Measurements from ENCODE around the gene CPED1.

Gene CPED1

DNA sequence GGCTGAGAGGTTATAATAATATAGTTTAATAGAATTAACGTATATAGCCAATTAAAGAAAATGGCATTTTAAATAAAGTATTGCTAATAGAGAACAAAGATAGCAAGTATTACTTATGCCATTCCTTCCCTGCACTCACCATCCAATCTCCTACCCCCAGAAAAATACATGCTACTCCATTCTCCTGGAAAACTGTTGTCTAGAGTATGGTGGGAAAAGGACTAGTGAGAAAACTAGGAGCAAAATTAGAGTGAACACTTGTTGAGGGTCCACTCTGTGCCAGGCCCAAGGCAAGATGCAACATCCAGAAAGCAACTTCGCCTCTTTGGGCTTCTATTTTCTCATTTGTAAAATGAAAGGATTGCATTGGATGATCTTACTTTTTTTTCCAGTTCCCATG, 149.1 kb downstream of the CPED1 start:
- in situ Hi-C loops (cut with MboI; ENCODE audit: low sequenced_read_pairs), result loop anchor here (25.0 kb wide), 1 partner anchor 850 kb away; no protein-coding TSS in a partner anchor
- Histone ChIP-seq H3K4me3 (no peak overlapping the region), H3K9me3 (no peaks in the 10 kb centered on the region), H3K27me3 (ENCODE audit: low read depth) (no peaks in the 10 kb centered on the region; the same call in 1 of the 2 replicates), H3K4me1 (peaks cover 2% of the 10 kb centered on the region; the same call in 1 of the 2 replicates), H3K36me3 (replicated peaks) (no peaks in the 10 kb centered on the region)
- DNase-seq (ENCODE audit: low spot score in 2 of 2), result no peak

DNA sequence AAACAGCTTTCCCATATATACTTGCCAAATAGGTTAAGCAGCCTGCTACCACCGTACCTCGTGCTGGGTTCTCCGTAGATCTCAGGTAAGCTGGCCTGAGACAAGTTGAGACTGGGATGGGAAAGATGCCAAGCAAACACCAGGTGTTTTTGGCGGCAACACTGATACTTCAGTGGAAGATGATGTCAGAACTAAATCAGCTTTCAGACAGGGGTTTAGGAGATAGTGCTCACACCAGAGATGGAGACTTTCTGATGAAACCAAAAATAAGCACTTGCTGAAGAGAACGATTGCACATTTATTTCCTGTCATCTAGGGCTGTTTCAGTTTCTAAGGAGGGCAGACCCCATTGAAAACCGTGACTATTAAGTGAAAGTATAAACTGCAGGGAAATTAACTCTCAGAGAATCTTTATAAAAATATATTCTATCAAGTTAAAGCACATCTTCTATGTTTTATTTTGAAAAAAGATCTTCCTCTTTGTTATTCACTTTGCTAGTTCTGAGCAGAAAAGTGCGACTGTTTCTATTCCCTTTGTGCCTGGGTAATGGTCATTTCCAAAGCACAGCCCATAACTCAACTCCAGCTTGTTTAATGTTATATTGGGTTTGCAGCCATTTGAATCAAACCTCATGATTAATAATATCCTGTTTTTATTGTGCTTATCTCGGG, 149.9 kb downstream of the CPED1 start:
- no peak overlapping the region for H3K4me3 ChIP-seq
- DNase-seq (ENCODE audit: low spot score in 2 of 2), result no peak
- in situ Hi-C loops (cut with MboI; ENCODE audit: low sequenced_read_pairs), result loop anchor here (25.0 kb wide), 1 partner anchor 849 kb away; no protein-coding TSS in a partner anchor

DNA sequence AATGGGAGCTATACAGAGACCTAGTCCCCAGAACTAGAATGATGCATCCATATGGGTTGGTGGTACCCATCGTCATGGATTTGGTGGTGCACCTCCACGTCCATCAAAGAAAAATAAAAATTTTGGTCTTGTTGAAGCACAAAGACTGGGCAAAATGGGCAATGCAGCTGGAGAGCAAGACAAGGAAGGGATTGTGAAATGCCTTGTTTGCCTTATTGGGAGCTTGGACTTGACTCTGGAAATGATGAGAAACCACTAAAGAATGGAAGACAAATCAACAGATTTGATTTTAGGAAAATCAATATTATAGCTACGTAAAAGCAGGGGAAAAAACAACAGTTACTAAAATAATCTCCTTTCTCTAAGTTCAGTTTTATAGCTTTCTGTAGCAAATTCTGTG, 150.9 kb downstream of the CPED1 start:
- H3K36me3 ChIP-seq (replicated peaks), result no peaks in the 10 kb centered on the region
- DNase-seq (ENCODE audit: low spot score in 2 of 2), result no peak
- no peak overlapping the region for H3K4me3 ChIP-seq
- no peaks in the 10 kb centered on the region for H3K9me3 ChIP-seq
- H3K27me3 ChIP-seq (ENCODE audit: low read depth), result no peaks in the 10 kb centered on the region; the same call in 1 of the 2 replicates
- no peaks in the 10 kb centered on the region for H3K4me1 ChIP-seq
- in situ Hi-C loops (cut with MboI; ENCODE audit: low sequenced_read_pairs), result loop anchor here (25.0 kb wide), 1 partner anchor 848 kb away; no protein-coding TSS in a partner anchor

More for the DNA sequence above, 149.9 kb downstream of the CPED1 start:
- H3K36me3 ChIP-seq (replicated peaks), result no peaks in the 10 kb centered on the region
- peaks cover 2% of the 10 kb centered on the region; the same call in 1 of the 2 replicates for H3K4me1 ChIP-seq
- no peaks in the 10 kb centered on the region; the same call in 1 of the 2 replicates for H3K27me3 ChIP-seq (ENCODE audit: low read depth)
- no peaks in the 10 kb centered on the region for H3K9me3 ChIP-seq

DNA sequence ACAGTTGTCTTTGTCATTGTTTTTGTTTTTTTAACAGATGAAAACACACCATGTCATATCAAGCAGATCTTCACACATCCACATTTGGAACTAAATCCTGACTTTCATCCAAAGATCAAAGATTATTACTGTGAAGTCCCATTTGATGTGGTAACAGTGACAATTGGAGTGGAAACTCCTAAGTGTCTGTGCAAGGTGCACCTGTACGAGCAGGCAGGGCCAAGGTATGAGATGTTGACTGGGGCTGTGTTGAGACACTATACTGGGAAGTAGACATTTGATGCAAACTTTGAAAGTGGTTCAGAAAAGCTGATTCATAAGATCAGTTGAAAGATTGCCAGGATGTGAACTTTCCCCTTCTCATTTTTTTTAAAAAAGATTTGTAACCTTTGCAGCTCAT, 152.3 kb downstream of the CPED1 start:
- H3K27me3 ChIP-seq (ENCODE audit: low read depth), result no peaks in the 10 kb centered on the region; the same call in 1 of the 2 replicates
- DNase-seq (ENCODE audit: low spot score in 2 of 2), result no peak
- no peaks in the 10 kb centered on the region for H3K9me3 ChIP-seq
- no peaks in the 10 kb centered on the region for H3K4me1 ChIP-seq
- H3K36me3 ChIP-seq (replicated peaks), result no peaks in the 10 kb centered on the region
- in situ Hi-C loops (cut with MboI; ENCODE audit: low sequenced_read_pairs), result loop anchor here (25.0 kb wide), 1 partner anchor 847 kb away; no protein-coding TSS in a partner anchor
- no peak overlapping the region for H3K4me3 ChIP-seq

DNA sequence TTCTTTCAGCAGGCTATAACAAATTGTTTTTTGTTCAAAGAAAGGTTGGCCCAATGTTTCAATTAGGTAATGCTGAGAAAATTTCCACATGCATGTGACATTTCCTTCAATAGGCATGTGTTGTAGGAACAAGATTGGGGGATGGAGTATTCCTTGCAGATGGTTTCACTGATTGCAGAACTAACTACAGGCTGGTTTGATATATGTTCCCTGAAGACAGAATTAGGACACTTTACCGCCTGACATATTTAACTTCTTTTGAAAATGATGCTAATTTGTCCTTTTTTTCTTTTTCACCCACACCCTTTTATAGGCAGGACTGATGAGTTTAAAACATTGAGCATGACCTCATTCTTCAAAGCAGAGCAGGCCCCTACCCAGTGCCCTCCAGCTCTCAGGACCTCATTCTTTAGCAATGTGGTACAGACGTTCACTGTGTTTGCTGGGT, 163.3 kb downstream of the CPED1 start:
- Histone ChIP-seq H3K4me1 (no peaks in the 10 kb centered on the region), H3K36me3 (replicated peaks) (no peaks in the 10 kb centered on the region), H3K4me3 (no peak overlapping the region), H3K9me3 (no peaks in the 10 kb centered on the region), H3K27me3 (ENCODE audit: low read depth) (no peaks in the 10 kb centered on the region)
- in situ Hi-C loops (cut with MboI; ENCODE audit: low sequenced_read_pairs), result no loop called here
- DNase-seq (ENCODE audit: low spot score in 2 of 2), result no peak

DNA sequence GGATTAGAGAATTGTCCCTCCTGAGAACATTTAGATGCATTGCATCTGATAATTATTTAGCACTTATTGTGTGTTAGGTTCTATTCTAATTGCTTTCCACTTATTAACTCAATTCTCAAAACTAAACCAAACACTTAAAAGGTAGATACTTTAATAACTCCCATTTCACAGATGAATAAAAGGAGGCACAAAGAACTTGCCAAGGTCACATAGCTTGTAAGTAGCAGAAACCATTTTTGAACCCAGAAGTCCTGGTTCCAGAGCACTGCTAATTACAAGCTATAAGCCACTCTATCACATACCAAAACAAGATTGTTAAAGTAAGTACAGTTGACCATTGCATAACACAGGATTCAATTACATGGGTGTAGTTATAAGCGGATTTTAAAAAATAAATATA, 164.9 kb downstream of the CPED1 start:
- DNase-seq (ENCODE audit: low spot score in 2 of 2), result no peak
- H3K27me3 ChIP-seq (ENCODE audit: low read depth), result no peaks in the 10 kb centered on the region
- no peaks in the 10 kb centered on the region for H3K9me3 ChIP-seq
- no peaks in the 10 kb centered on the region for H3K36me3 ChIP-seq (replicated peaks)
- no peak overlapping the region for H3K4me3 ChIP-seq
- in situ Hi-C loops (cut with MboI; ENCODE audit: low sequenced_read_pairs), result no loop called here
- no peaks in the 10 kb centered on the region for H3K4me1 ChIP-seq

DNA sequence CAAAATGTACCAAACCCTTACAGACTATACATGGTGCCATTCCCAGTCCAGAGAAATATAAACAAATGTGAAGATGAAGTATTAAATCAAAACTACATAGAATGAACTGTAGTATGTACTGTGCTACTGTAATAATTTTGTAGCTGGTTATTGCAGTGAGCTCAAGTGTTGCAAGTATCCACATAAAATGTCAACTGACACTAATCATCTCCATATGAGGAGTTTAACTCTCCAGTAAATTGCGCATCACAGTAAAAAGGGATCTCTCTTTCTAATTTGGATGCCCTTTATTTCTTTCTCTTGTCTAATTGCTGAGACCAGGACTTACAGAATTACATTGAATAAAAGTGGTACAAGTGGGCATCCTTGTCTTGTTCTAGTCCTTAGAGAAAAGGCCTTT, 165.5 kb downstream of the CPED1 start:
- Histone ChIP-seq H3K27me3 (ENCODE audit: low read depth) (no peaks in the 10 kb centered on the region; the same call in 1 of the 2 replicates), H3K36me3 (replicated peaks) (no peaks in the 10 kb centered on the region), H3K9me3 (no peaks in the 10 kb centered on the region), H3K4me3 (no peak overlapping the region), H3K4me1 (no peaks in the 10 kb centered on the region)
- no peak for DNase-seq (ENCODE audit: low spot score in 2 of 2)
- in situ Hi-C loops (cut with MboI; ENCODE audit: low sequenced_read_pairs), result no loop called here

DNA sequence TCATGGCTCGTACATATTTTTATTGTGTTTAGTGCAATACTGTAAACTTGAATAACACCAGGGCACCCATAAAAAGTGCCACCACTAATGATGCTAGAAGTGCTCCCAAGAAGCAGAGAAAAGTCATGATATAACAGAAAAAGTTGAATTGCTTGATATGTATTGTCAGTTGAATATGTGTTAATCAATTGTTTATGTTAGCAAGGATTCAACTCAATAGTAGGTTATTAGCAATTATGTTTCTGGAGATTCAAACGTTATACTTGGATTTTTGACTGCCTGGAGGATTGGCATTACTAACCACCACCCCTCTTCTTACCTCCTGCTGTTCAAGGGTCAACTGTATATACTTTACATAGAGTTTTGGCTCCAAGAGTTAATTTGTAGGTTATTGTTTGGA, 168.3 kb downstream of the CPED1 start:
- Histone ChIP-seq H3K27me3 (ENCODE audit: low read depth) (no peaks in the 10 kb centered on the region; the same call in 1 of the 2 replicates), H3K9me3 (no peaks in the 10 kb centered on the region), H3K4me1 (no peaks in the 10 kb centered on the region), H3K36me3 (replicated peaks) (no peaks in the 10 kb centered on the region), H3K4me3 (no peak overlapping the region)
- in situ Hi-C loops (cut with MboI; ENCODE audit: low sequenced_read_pairs), result no loop called here
- no peak for DNase-seq (ENCODE audit: low spot score in 2 of 2)

DNA sequence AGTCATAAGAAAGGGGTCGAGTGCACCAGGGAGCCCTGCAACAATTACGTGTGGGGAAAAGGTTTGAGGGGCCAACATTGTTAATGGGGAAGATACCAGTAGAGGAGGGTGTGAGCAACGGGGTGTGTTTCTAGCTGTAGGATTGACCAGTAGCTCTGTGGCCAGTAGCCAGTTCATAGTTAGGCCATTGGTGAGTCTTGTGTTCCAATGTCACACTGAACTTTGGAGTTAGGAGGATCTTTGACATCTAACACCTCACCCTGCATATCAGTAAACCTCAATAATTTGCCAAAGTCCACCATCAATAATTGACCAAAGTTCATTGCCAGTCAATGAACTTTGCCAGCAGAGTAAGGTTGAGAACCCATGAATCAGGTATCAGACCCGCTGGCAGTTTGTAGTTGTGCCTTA, 168.8 kb downstream of the CPED1 start:
- in situ Hi-C loops (cut with MboI; ENCODE audit: low sequenced_read_pairs), result no loop called here
- Histone ChIP-seq H3K4me1 (no peaks in the 10 kb centered on the region), H3K36me3 (replicated peaks) (no peaks in the 10 kb centered on the region), H3K27me3 (ENCODE audit: low read depth) (no peaks in the 10 kb centered on the region; the same call in 1 of the 2 replicates), H3K4me3 (no peak overlapping the region), H3K9me3 (no peaks in the 10 kb centered on the region)
- DNase-seq (ENCODE audit: low spot score in 2 of 2), result no peak

DNA sequence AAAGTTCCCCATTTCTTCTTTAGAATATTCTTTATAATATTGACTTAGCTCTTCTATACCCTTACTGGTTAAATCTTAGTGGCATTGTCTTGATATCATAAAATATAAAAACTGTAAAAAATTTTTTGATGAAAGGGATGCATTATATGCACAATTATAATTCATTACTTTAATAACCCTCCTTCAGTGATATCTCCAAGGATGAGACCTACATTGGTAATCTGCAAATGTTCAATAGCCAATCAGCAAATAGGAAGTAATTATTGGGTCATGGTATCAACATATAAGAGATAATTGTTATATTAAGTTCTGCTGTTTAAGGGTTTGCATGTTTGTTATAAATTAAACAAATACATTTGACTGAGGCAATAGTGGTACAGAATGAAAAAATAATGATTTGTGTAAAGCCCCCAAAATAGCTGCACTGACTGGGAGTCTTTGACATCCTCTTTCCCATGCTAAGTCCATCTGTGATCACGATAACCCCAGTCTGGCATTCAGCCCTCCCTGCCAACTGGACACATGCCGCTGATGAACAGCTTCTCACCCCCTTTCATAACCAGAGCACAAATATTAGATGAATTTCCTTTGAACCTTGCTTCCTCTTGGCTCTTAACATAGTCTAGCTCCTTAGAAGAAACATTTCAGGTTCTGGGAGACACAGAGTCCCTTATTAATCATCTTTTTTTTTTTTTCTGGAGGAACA, 169.5 kb downstream of the CPED1 start:
- Histone ChIP-seq H3K27me3 (ENCODE audit: low read depth) (no peaks in the 10 kb centered on the region; the same call in 1 of the 2 replicates), H3K9me3 (no peaks in the 10 kb centered on the region), H3K4me3 (no peak overlapping the region), H3K36me3 (replicated peaks) (no peaks in the 10 kb centered on the region), H3K4me1 (no peaks in the 10 kb centered on the region)
- DNase-seq (ENCODE audit: low spot score in 2 of 2), result no peak
- in situ Hi-C loops (cut with MboI; ENCODE audit: low sequenced_read_pairs), result no loop called here

DNA sequence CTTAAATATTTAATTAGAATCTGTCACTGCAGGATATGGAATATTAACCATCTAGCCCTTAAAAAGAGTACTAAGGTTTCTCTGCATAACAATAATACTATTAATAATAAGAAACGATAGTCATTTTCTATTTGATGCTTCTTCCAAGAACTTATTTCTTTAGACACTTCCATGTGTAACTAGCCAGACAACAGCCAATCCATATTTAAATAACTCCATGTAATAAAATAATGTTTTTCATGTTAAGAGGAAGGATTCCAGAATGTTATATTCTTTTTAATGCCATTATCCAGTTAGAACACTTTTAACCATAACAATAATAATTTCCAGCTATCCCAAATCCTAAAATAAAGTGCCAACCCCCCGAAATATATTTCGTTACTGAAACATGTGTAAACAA, 170.2 kb downstream of the CPED1 start:
- H3K36me3 ChIP-seq (replicated peaks), result no peaks in the 10 kb centered on the region
- H3K9me3 ChIP-seq, result no peaks in the 10 kb centered on the region
- no peaks in the 10 kb centered on the region; the same call in 1 of the 2 replicates for H3K27me3 ChIP-seq (ENCODE audit: low read depth)
- no peak overlapping the region for H3K4me3 ChIP-seq
- no peaks in the 10 kb centered on the region for H3K4me1 ChIP-seq
- no peak for DNase-seq (ENCODE audit: low spot score in 2 of 2)
- in situ Hi-C loops (cut with MboI; ENCODE audit: low sequenced_read_pairs), result no loop called here

DNA sequence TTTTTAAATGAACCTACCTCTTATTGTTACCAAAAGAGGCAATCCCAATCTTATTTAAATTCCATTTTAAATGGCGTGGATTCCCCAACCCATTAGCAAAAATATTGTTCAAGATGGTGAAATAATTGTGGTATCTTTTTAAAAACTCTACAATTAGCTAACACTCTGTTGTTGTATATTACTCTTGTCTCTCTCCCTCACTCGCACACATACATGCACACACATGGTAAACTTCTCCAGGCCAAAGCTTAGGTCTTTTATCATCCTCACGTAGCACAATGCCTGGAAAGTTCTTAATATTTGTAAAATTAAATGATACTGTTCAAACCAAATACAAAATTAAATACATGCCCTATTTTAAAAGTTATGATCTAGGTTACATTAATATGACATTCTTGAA, 171.0 kb downstream of the CPED1 start:
- Histone ChIP-seq H3K4me1 (no peaks in the 10 kb centered on the region), H3K36me3 (replicated peaks) (no peaks in the 10 kb centered on the region), H3K27me3 (ENCODE audit: low read depth) (no peaks in the 10 kb centered on the region; the same call in 1 of the 2 replicates), H3K9me3 (no peaks in the 10 kb centered on the region), H3K4me3 (no peak overlapping the region)
- in situ Hi-C loops (cut with MboI; ENCODE audit: low sequenced_read_pairs), result no loop called here
- DNase-seq (ENCODE audit: low spot score in 2 of 2), result no peak

DNA sequence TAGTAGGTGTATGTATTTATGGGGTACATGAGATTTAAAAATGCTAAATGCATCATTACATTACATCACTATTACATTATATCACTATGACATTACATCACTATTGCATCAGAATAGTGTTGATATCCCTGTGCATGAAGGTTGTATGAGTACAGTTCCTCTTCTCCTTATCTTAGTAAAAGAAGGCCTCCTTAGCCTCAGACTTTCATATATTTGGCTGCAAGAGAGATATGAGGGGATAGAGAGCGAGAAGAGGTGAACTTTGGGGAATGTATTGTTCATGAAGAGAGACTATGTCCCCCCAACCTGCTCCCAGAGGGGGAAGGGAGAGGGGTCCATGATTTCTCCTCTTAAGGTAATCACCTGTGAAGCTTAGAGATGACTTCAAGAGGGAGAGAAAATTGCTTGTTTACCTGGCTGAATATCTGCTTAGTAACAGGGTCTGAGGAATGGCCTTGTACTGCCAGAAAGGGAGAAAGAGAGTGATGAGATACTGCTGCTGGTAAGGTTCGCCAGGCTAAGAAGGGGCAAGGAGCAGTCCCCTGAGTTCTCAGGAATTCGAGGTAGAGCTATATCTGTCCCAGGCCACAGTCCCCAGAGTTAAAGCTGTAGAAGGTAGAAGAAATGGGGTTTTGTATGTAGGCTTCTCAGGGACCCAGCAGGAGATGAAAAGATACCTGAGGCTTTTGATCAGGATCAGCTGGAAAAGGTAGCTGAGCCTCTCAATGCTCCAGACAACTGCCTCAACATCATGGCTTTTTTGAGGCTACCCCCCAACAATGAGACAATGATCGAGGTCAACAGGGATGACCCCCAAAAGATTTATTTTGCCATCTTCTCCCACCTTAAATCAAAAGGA, 171.9 kb downstream of the CPED1 start:
- no peaks in the 10 kb centered on the region for H3K4me1 ChIP-seq
- no peaks in the 10 kb centered on the region; the same call in 1 of the 2 replicates for H3K27me3 ChIP-seq (ENCODE audit: low read depth)
- H3K9me3 ChIP-seq, result no peaks in the 10 kb centered on the region
- H3K36me3 ChIP-seq (replicated peaks), result no peaks in the 10 kb centered on the region
- no peak for DNase-seq (ENCODE audit: low spot score in 2 of 2)
- H3K4me3 ChIP-seq, result no peak overlapping the region
- in situ Hi-C loops (cut with MboI; ENCODE audit: low sequenced_read_pairs), result no loop called here
